IMR-90 (cell line): ENCODE measurements around the gene SH3TC1. TPM values are rescaled to one million over a fixed set of nuclear protein-coding genes. Genes with fewer than 3 reads are reported as not detected.

ENCODE experiments used
- ATAC-seq: fragments of 200-7000 bp; cut with Tn5 transposase; 2 replicates; pipeline ENCODE4 v1.9.1; 2020; ENCODE audit warnings: low read depth, mild to moderate bottlenecking, moderate library complexity
- BruUV-seq: library from RNA; stranded (reverse); fragments of 400-500 nt; replicated peaks from 2 replicates; lab custom pipeline; 2021; lab: Mats Ljungman, UMichigan
- CTCF ChIA-PET: fragments of 300-600 bp; formaldehyde crosslinking; extraction: SDS; loops from one replicate; lab custom pipeline; 2021; ENCODE audit warnings: antibody characterized with exemption; lab: Yijun Ruan, JAX
- POLR2A ChIA-PET: fragments of 300-600 bp; sonication (Branson Sonifier 250); formaldehyde crosslinking; loops from one replicate; lab custom pipeline; 2022; ENCODE audit warnings: antibody characterized with exemption; ENCODE audit not compliant: unreplicated experiment; lab: Charles Lee
- DNase-seq: peaks from one replicate; pipeline ENCODE4 v3.0.0; 2013
- H2AFZ ChIP-seq: replicated peaks from 2 replicates; pipeline ENCODE3; 2013; ENCODE audit warnings: low read length, mild to moderate bottlenecking; ENCODE audit not compliant: poor library complexity
- H2AK5ac ChIP-seq: 2 replicates; pipeline ENCODE4 v1.6.1; 2013; ENCODE audit warnings: low read depth, low read length, inconsistent platforms
- H2AK9ac ChIP-seq: replicated peaks from 2 replicates; pipeline ENCODE3; 2013; ENCODE audit warnings: mild to moderate bottlenecking, low read depth, low read length, moderate library complexity; ENCODE audit not compliant: poor library complexity
- H2BK120ac ChIP-seq: 2 replicates; pipeline ENCODE4 v1.6.1; 2013; ENCODE audit warnings: low read depth, low read length, inconsistent platforms
- H2BK15ac ChIP-seq: 3 replicates; pipeline ENCODE4 v1.6.1; 2013; ENCODE audit warnings: low read depth, low read length, inconsistent platforms
- H2BK20ac ChIP-seq: 2 replicates; pipeline ENCODE4 v1.6.1; 2013; ENCODE audit warnings: low read depth, mild to moderate bottlenecking, inconsistent platforms, low read length, moderate library complexity
- H2BK5ac ChIP-seq: 2 replicates; pipeline ENCODE4 v1.6.1; 2013; ENCODE audit warnings: mild to moderate bottlenecking, low read depth, low read length, inconsistent platforms; ENCODE audit not compliant: poor library complexity, severe bottlenecking
- H3K14ac ChIP-seq: replicated peaks from 2 replicates; pipeline ENCODE4 v1.6.1; 2013; ENCODE audit warnings: low read depth, low read length, inconsistent platforms
- H3K18ac ChIP-seq: 2 replicates; pipeline ENCODE4 v1.6.1; 2013; ENCODE audit warnings: low read depth, low read length, control low read depth
- H3K23ac ChIP-seq: 2 replicates; pipeline ENCODE4 v1.6.1; 2013; ENCODE audit warnings: low read depth, low read length, inconsistent platforms
- H3K27ac ChIP-seq: 2 replicates; pipeline ENCODE4 v1.5.1; 2013; ENCODE audit warnings: mild to moderate bottlenecking, control low read depth, low read length; ENCODE audit not compliant: insufficient read depth
- H3K27me3 ChIP-seq: 2 replicates; pipeline ENCODE4 v1.6.1; 2013; ENCODE audit warnings: low read length; ENCODE audit not compliant: control insufficient read depth, insufficient read depth
- H3K36me3 ChIP-seq: 2 replicates; pipeline ENCODE4 v1.6.1; 2013; ENCODE audit warnings: low read length, mixed read lengths; ENCODE audit not compliant: control insufficient read depth, insufficient read depth
- H3K4ac ChIP-seq: 2 replicates; pipeline ENCODE4 v1.6.1; 2013; ENCODE audit warnings: low read depth, low read length, inconsistent platforms
- H3K4me1 ChIP-seq: 2 replicates; pipeline ENCODE4 v1.6.1; 2013; ENCODE audit warnings: low read length, mixed read lengths; ENCODE audit not compliant: control insufficient read depth, insufficient read depth
- H3K4me2 ChIP-seq: 2 replicates; pipeline ENCODE4 v1.6.1; 2013; ENCODE audit warnings: low read depth, mild to moderate bottlenecking, control low read depth, low read length, moderate library complexity
- H3K4me3 ChIP-seq: 2 replicates; pipeline ENCODE4 v1.5.1; 2013; ENCODE audit warnings: low read depth, mild to moderate bottlenecking, control low read depth, low read length, moderate library complexity; ENCODE audit not compliant: insufficient read depth
- H3K56ac ChIP-seq: 2 replicates; pipeline ENCODE4 v1.6.1; 2013; ENCODE audit warnings: low read length, inconsistent platforms; ENCODE audit not compliant: insufficient read depth; ENCODE audit errors: extremely low read depth
- H3K79me1 ChIP-seq, 2 experiments: 2 replicates each; pipeline ENCODE4 v1.6.1; 2013; ENCODE audit warnings: low read length in 2 of 2, inconsistent platforms in 1 of 2, low read depth in 1 of 2
- H3K9ac ChIP-seq: 2 replicates; pipeline ENCODE4 v1.6.1; 2013; ENCODE audit warnings: low read depth, low read length, control low read depth
- H3K9me1 ChIP-seq: 2 replicates; pipeline ENCODE4 v1.6.1; 2013; ENCODE audit warnings: low read length, inconsistent platforms; ENCODE audit not compliant: insufficient read depth
- H3K9me3 ChIP-seq: 2 replicates; pipeline ENCODE4 v1.6.1; 2013; ENCODE audit warnings: low read length; ENCODE audit not compliant: control insufficient read depth, insufficient read depth
- H4K20me1 ChIP-seq: 2 replicates; pipeline ENCODE4 v1.6.1; 2013; ENCODE audit warnings: low read length, inconsistent platforms; ENCODE audit not compliant: insufficient read depth
- H4K5ac ChIP-seq: 2 replicates; pipeline ENCODE4 v1.6.1; 2013; ENCODE audit warnings: mild to moderate bottlenecking, low read depth, low read length, control low read depth
- H4K8ac ChIP-seq, 2 experiments: 2 replicates each; pipeline ENCODE4 v1.6.1; 2013; ENCODE audit warnings: low read depth in 2 of 2, low read length in 2 of 2, control low read depth in 1 of 2, inconsistent platforms in 1 of 2
- H4K91ac ChIP-seq: 2 replicates; pipeline ENCODE4 v1.6.1; 2013; ENCODE audit warnings: low read depth, low read length, inconsistent platforms; ENCODE audit not compliant: insufficient read depth
- BHLHE40 ChIP-seq: fragments of 150-350 bp; IDR thresholded peaks from 2 replicates; pipeline ENCODE4 v1.6.1; 2016; ENCODE audit warnings: mild to moderate bottlenecking, low read depth, low read length
- CEBPB ChIP-seq: IDR thresholded peaks from 2 replicates; pipeline ENCODE4 v1.6.1; 2012; ENCODE audit warnings: low read depth, low read length, improper control_type of control experiment
- CHD1 ChIP-seq: IDR thresholded peaks from 2 replicates; pipeline ENCODE4 v1.6.1; 2012; ENCODE audit warnings: low read depth, low read length, improper control_type of control experiment
- FOS ChIP-seq: fragments of 150-350 bp; IDR thresholded peaks from 2 replicates; pipeline ENCODE4 v1.6.1; 2016; ENCODE audit warnings: low read depth, low read length
- MAZ ChIP-seq: IDR thresholded peaks from 2 replicates; pipeline ENCODE4 v1.6.1; 2012; ENCODE audit warnings: low read depth, mild to moderate bottlenecking, low read length, improper control_type of control experiment, moderate library complexity, borderline replicate concordance
- MXI1 ChIP-seq: IDR thresholded peaks from 2 replicates; pipeline ENCODE4 v1.6.1; 2012; ENCODE audit warnings: low read depth, mild to moderate bottlenecking, low read length, moderate library complexity, borderline replicate concordance
- NFE2L2 ChIP-seq: fragments of 150-350 bp; IDR thresholded peaks from 2 replicates; pipeline ENCODE4 v1.6.1; 2016; ENCODE audit warnings: low read depth, mild to moderate bottlenecking, low read length
- RCOR1 ChIP-seq: IDR thresholded peaks from 2 replicates; pipeline ENCODE4 v1.6.1; 2012; ENCODE audit warnings: mild to moderate bottlenecking, low read length, improper control_type of control experiment; ENCODE audit not compliant: insufficient replicate concordance
- RFX5 ChIP-seq: IDR thresholded peaks from 2 replicates; pipeline ENCODE4 v1.8.0; 2012; ENCODE audit warnings: low read depth, mild to moderate bottlenecking, low read length, moderate library complexity
- WGBS, 2 experiments: methylation state at CpG; one replicate each; pipeline versions ENCODE4 v1.1.5 to v1.1.7; 2013; ENCODE audit warnings: missing lambda C conversion rate in 2 of 2; ENCODE audit not compliant: insufficient read length in 1 of 2; ENCODE audit errors: extremely low coverage in 2 of 2; 5-methylcytosine and 5-hydroxymethylcytosine counted together
- dilution Hi-C: fragments of 300-500 bp; cut with HindIII; formaldehyde crosslinking; loops from one replicate; pipeline ENCODE4 v1.14.3; 2018; ENCODE audit warnings: low sequenced_read_pairs; ENCODE audit not compliant: unreplicated experiment
- in situ Hi-C: fragments of 300-500 bp; cut with MboI; formaldehyde crosslinking; loops from 3 replicates; pipeline ENCODE4 v1.14.3; 2019; ENCODE audit warnings: low sequenced_read_pairs, inconsistent platforms, mixed read lengths
- intact Hi-C: fragments of 100-400 bp; cut with micrococcal nuclease; formaldehyde crosslinking; loops from 2 replicates; pipeline ENCODE4 v1.10.0; 2022
- polyA plus RNA-seq, 3 experiments: library from polyadenylated mRNA; depleted of rRNA; stranded (reverse); fragments of >200 nt; gene quantifications; 2 replicates each; pipeline ENCODE4 v1.2.3, GENCODE V29; 2012; ENCODE audit warnings: low replicate concordance in 1 of 3
- total RNA-seq: library from RNA; depleted of rRNA; stranded (reverse); fragments of >200 nt; gene quantifications from 2 replicates; pipeline ENCODE4 v1.2.3, GENCODE V29; 2012
- TF ChIP-seq, protein P1 (sequence below): fragments of 150-350 bp; IDR thresholded peaks from 2 replicates; pipeline ENCODE4 v1.6.1; 2017; ENCODE audit warnings: mild to moderate bottlenecking, antibody characterized with exemption, low read length, low read depth

Gene SH3TC1
- total and polyA plus RNA-seq, 2 of the 4 experiments (the other 2 are of a cell fraction): 1.6 to 2.2 TPM

DNA sequence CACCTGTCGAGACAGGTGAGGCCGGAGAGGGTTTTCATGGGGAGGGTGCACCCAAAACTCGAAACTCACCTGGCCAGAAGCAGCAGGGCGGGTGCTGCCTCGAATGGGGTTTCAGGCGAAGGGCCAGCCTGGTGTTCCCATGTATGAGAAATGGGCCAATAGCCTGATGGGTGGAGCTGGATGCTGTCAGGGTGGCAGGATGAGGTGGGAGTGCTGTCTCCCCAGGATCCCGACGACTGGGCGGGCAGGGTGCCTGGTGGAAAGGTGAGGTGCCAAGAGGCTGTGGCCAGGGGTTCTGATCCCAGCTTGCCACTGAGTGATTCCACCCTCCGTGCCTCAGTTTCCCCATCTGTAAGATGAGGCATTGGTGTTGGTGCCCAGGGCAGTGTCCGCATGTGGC, 16.8 kb upstream of the SH3TC1 start:
- no TSS peak for BruUV-seq
- Histone ChIP-seq H2BK5ac (no peak overlapping the region), H3K27ac (no peak overlapping the region), H3K9ac (no peak overlapping the region), H3K4ac (0 out of 2 replicates have a peak overlapping the region, but pooled peaks have one; percentile 90), H3K56ac (no peak overlapping the region), H3K4me1 (peaks cover 9% of the 10 kb centered on the region), H3K9me1 (peaks cover 16% of the 10 kb centered on the region), H3K4me3 (no peak overlapping the region), H4K20me1 (no peaks in the 10 kb centered on the region), H3K18ac (no peak overlapping the region), H2BK15ac (0 out of 3 replicates have a peak overlapping the region, but pooled peaks have one; percentile 12), H3K9me3 (no peaks in the 10 kb centered on the region), H4K8ac (no peak overlapping the region), H3K4me2 (no peak overlapping the region), H3K36me3 (no peaks in the 10 kb centered on the region), H3K79me1 (no peaks in the 10 kb centered on the region), H2AFZ (no peak overlapping the region), H3K14ac (no peak overlapping the region), H3K23ac (no peak overlapping the region), H2BK20ac (no peak overlapping the region), H2BK120ac (no peak overlapping the region), H4K5ac (no peak overlapping the region), H2AK5ac (peak overlapping the region; percentile 65), H2AK9ac (peak overlapping the region; percentile 81), H3K27me3 (peaks cover 13% of the 10 kb centered on the region; the same call in 1 of the 2 replicates), H4K91ac (no peak overlapping the region)
- ChIA-PET POLR2A (no interaction called here), CTCF (no interaction called here)
- dilution Hi-C loops: no loop called here
- DNase-seq: no peak
- 93% methylated on average over 7 of the region's 11 CpGs; no CpG with 5 or more reads in 1 of the 2 experiments for WGBS, 2 experiments
- TF ChIP-seq NFE2L2 (no peak), RFX5 (no peak), CHD1 (no peak), MXI1 (no peak), FOS (no peak), BHLHE40 (no peak), RCOR1 (no peak), CEBPB (no peak), MAZ (no peak)
- TF ChIP-seq, protein P1, sequence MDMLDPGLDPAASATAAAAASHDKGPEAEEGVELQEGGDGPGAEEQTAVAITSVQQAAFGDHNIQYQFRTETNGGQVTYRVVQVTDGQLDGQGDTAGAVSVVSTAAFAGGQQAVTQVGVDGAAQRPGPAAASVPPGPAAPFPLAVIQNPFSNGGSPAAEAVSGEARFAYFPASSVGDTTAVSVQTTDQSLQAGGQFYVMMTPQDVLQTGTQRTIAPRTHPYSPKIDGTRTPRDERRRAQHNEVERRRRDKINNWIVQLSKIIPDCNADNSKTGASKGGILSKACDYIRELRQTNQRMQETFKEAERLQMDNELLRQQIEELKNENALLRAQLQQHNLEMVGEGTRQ: no peak
- intact Hi-C loops: no loop called here
- ATAC-seq: no peak
- in situ Hi-C loops: no loop called here
